AG04450 (cell line): Measurements from ENCODE around the gene SLF2. TPM values are rescaled to one million over a fixed set of nuclear protein-coding genes. Genes with fewer than 3 reads are reported as not detected.

Experiments used
- CTCF ChIA-PET: fragments of 300-600, 350-600 bp; formaldehyde crosslinking; extraction: SDS; loops from one replicate; lab custom pipeline; 2022; ENCODE audit warnings: antibody characterized with exemption, inconsistent platforms; lab: Charles Lee
- POLR2A ChIA-PET: fragments of 350-600 bp; formaldehyde crosslinking; extraction: SDS; loops from one replicate; lab custom pipeline; 2021; ENCODE audit warnings: antibody characterized with exemption, inconsistent platforms; lab: Yijun Ruan, JAX
- DNase-seq: peaks from one replicate; pipeline ENCODE4 v3.0.0-alpha.2; 2011; ENCODE audit warnings: low read depth, low spot score
- H3K27ac ChIP-seq: one replicate; pipeline ENCODE4 v1.5.1; 2012; ENCODE audit warnings: low read depth, low read length, control low read depth
- H3K27me3 ChIP-seq: one replicate; pipeline ENCODE4 v1.6.0; 2012; ENCODE audit warnings: low read length; ENCODE audit not compliant: control insufficient read depth, insufficient read depth
- H3K4me3 ChIP-seq: 2 replicates; pipeline ENCODE4 v1.5.1; 2011; ENCODE audit warnings: mild to moderate bottlenecking, low read depth, low read length, control low read depth
- H3K9me3 ChIP-seq: 2 replicates; pipeline ENCODE4 v1.5.1; 2012; ENCODE audit warnings: low read length; ENCODE audit not compliant: control insufficient read depth, insufficient read depth
- CTCF ChIP-seq: IDR thresholded peaks from 2 replicates; pipeline ENCODE4 v1.5.1; 2011; ENCODE audit warnings: low read depth, low read length, control low read depth, inconsistent platforms
- polyA plus RNA-seq: library from polyadenylated mRNA; depleted of rRNA; stranded (reverse); fragments of >200 nt; gene quantifications from 2 replicates; pipeline ENCODE4 v1.2.3, GENCODE V29; 2011

Gene SLF2
- polyA plus RNA-seq, 1 experiment = 19.0 TPM

GRCh38 chr10:100878291-100878910 lies 34.4 kb upstream of the SLF2 start:
- H3K27me3 ChIP-seq = no peaks in the 10 kb centered on the region
- peak; percentile 85 for TF ChIP-seq CTCF
- peak; percentile 51 for DNase-seq
- no peak overlapping the region for H3K27ac ChIP-seq
- H3K4me3 ChIP-seq = no peak overlapping the region
- H3K9me3 ChIP-seq = no peaks in the 10 kb centered on the region
- POLR2A ChIA-PET = interaction anchor here (0.6 to 1.0 kb wide), 2 partner anchors 316 to 505 kb away, joined by 3 to 4 read pairs; no protein-coding TSS in a partner anchor
- CTCF ChIA-PET = interaction anchor here (0.5 to 5.2 kb wide), 48 partner anchors 10 to 1032 kb away, joined by 3 to 66 read pairs (median 4); partner anchors contain the start of genes HIF1AN and SEC31B

DNA sequence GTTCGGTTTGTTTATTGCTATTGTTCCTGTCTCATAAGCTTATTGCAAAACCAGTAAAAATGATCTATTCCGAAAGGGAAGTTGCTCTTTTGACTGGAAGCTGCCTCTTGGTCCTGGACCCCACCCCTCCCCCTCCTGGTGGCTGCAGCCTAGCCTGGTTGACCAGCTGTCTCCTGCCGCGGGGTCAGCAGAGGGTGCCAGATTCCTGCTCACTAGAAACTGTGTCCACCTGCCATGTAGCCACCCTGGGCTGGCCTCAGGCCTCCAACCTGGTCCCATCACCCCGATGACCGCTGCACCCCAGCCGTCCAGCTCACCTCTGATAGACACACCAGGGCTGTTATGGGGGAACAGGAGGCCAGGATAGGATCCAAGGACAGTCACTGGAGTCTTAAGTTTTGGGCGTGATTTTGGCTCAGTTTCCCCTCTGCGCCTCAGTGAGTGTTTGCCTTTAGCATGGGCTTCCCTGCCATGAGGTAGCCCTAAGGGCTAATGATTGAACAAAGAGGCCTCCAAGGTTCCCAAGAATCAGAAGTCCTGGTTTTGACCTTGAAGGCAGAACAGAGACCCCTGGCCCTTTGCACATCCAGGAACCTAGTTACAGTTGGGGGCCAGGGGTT lies 32.9 kb upstream of the SLF2 start:
- H3K4me3 ChIP-seq = no peak overlapping the region
- H3K9me3 ChIP-seq = no peaks in the 10 kb centered on the region
- ChIA-PET CTCF (interaction anchor here (0.9 to 5.2 kb wide), 12 partner anchors 34 to 1034 kb away, joined by 3 to 66 read pairs (median 19); partner anchors contain the start of genes HIF1AN and SEC31B), POLR2A (interaction anchor here (0.6 kb wide), 1 partner anchor 199 kb away, joined by 7 read pairs; no protein-coding TSS in a partner anchor)
- H3K27me3 ChIP-seq = no peaks in the 10 kb centered on the region
- TF ChIP-seq CTCF = no peak; the same call in 1 of the 2 replicates
- no peak for DNase-seq
- H3K27ac ChIP-seq = no peak overlapping the region

DNA sequence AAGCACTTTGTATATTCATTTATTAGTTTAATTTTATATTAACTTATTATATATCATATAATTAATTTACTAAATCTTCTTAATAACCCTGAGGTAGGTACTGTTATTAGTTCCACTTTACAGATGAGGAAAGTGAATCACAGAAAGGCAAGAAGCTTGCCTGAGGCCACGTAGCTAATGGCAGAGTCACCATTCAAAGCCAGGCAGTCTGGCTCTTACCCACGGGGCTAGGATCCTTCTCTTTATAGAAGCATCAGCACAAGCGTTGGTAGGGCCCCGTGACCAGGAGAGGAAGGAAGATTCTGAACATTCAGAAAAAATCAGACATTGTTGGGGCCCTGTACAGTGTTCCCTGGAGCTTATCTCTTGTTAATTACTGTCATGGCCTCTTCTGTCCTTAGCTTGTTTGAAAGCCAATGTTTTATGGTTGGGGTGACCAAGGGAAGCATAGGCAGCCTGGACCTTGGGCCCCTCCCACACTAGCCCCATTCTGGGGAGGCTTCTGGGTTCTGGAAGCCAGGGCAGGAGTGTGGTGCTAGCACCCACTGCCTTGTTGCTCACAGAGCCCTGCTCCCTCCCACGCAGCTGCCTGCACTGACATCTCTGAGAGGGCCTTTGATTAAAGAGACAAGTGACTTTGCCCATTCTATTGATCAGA lies 31.1 kb upstream of the SLF2 start:
- H3K27ac ChIP-seq = peak overlapping the region; percentile 22
- ChIA-PET POLR2A (interaction anchor here (0.6 kb wide), 1 partner anchor 319 kb away, joined by 5 read pairs; no protein-coding TSS in a partner anchor), CTCF (interaction anchor here (0.6 to 5.2 kb wide), 7 partner anchors 11 to 1251 kb away, joined by 3 to 52 read pairs (median 4); partner anchors contain the start of gene SEC31B)

DNA sequence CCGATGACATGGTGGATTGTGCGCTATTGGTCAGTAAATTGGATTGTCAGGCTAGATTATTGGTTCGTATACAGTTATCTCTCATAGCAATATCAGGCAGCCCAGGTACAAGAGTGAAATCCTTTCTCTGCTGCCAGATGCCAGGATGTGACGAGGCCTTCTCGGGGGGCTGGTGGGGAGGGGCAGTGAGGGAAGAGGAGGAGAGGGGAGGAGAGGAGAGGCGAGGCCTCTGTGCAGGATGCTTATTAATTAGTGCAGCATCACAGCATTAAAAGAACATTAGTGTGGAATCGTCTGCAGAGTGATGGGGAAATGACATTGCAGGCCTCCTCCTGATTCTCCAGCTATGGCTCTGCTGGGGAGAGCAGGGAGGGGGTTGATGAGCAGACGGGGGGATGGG lies 30.5 kb upstream of the SLF2 start:
- no peak for DNase-seq
- H3K27me3 ChIP-seq = no peaks in the 10 kb centered on the region
- no peak overlapping the region for H3K4me3 ChIP-seq
- peak overlapping the region; percentile 41 for H3K27ac ChIP-seq
- ChIA-PET CTCF (interaction anchor here (0.6 to 5.2 kb wide), 5 partner anchors 11 to 1252 kb away, joined by 3 to 52 read pairs (median 5); partner anchors contain the start of gene SEC31B), POLR2A (interaction anchor here (0.6 to 1.4 kb wide), 5 partner anchors 10 to 625 kb away, joined by 3 to 7 read pairs (median 3); partner anchors contain the start of gene SLF2)
- TF ChIP-seq CTCF = no peak
- no peaks in the 10 kb centered on the region for H3K9me3 ChIP-seq

More for the DNA sequence above, 31.1 kb upstream of the SLF2 start:
- TF ChIP-seq CTCF = no peak
- H3K4me3 ChIP-seq = no peak overlapping the region
- no peaks in the 10 kb centered on the region for H3K9me3 ChIP-seq
- H3K27me3 ChIP-seq = no peaks in the 10 kb centered on the region
- no peak for DNase-seq
